Testis (tissue), 3 donors: ENCODE measurements around the gene WBP1. TPM values are rescaled to one million over a fixed set of nuclear protein-coding genes. Genes with fewer than 3 reads are reported as not detected.
A peak's percentile ranks its signal among the peaks of the same experiment; 100 is the strongest.
"Not testable (repeated sequence)": the region's sequence is repeated elsewhere in the genome, so short reads cannot be mapped to it uniquely, and the experiment has no call there.

Experiments used
- DNase-seq: peaks from one replicate; pipeline ENCODE4 v3.0.0-alpha.2; 2019
- H3K27ac ChIP-seq, 2 donors: fragments of 200-600 bp; sonication (generic); one replicate each; pipeline ENCODE4 v1.5.1; 2019
- H3K27me3 ChIP-seq: fragments of 200-600 bp; sonication (generic); one replicate; pipeline ENCODE4 v1.5.1; 2019
- H3K36me3 ChIP-seq: fragments of 200-600 bp; sonication (generic); one replicate; pipeline ENCODE4 v1.5.1; 2017; ENCODE audit warnings: low read depth; ENCODE audit errors: missing control alignments
- H3K4me1 ChIP-seq: fragments of 200-600 bp; sonication (generic); one replicate; pipeline ENCODE4 v1.5.1; 2019
- H3K4me3 ChIP-seq, 2 donors: fragments of 200-600 bp; sonication (generic); one replicate each; pipeline ENCODE4 v1.5.1; 2017 to 2019
- H3K9me3 ChIP-seq: fragments of 200-600 bp; sonication (generic); one replicate; pipeline ENCODE4 v1.5.1; 2017
- CTCF ChIP-seq, 3 experiments: fragments of 450-650 bp in 2 of 3; fragments of 200-600 bp in 1 of 3; sonication (generic) in 1 of 3; IDR thresholded peaks; one replicate each; pipeline ENCODE4 v1.5.1; 2016 to 2019; ENCODE audit warnings: antibody characterized with exemption in 3 of 3, mild to moderate bottlenecking in 2 of 3, moderate library complexity in 1 of 3
- POLR2A ChIP-seq: fragments of 450-650 bp; IDR thresholded peaks from one replicate; pipeline ENCODE4 v1.6.1; 2017; ENCODE audit warnings: antibody characterized with exemption, mild to moderate bottlenecking, moderate library complexity
- WGBS, 2 donors: methylation state at CpG; one replicate each; pipeline ENCODE4 v1.1.5; 2018; 5-methylcytosine and 5-hydroxymethylcytosine counted together
- intact Hi-C: fragments of 100-400 bp; cut with DNase I; formaldehyde crosslinking; loops from one replicate; pipeline ENCODE4 v1.15.1; 2023; ENCODE audit warnings: low total_unique reads
- polyA plus RNA-seq: library from polyadenylated mRNA; stranded (reverse); fragments of 350-450 nt; fragmentation: Illumina TruSeq; extraction: RNeasy Lipid Tissue Mini Kit (QIAGEN cat#74804); gene quantifications from one replicate; pipeline ENCODE4 v1.2.3, GENCODE V29; 2014; ENCODE audit warnings: low read depth, low replicate concordance; ENCODE audit not compliant: insufficient read depth
- total RNA-seq, 2 donors: library from RNA; depleted of rRNA; stranded (reverse); fragments of >200 nt; gene quantifications; one replicate each; pipeline ENCODE4 v1.2.3, GENCODE V29; 2016

WBP1 gene
- total and polyA plus RNA-seq, 3 donors from 2014 or later, result 73.8 to 84.3 (median 80.8) TPM

GRCh38 chr2:74474899-74475298 lies 16.7 kb downstream of the WBP1 start:
- Histone ChIP-seq H3K4me3 (no peak overlapping the region), H3K4me1 (peaks cover 12% of the 10 kb centered on the region), H3K9me3 (no peaks in the 10 kb centered on the region), H3K27ac (no peak overlapping the region), H3K36me3 (no peaks in the 10 kb centered on the region), H3K27me3 (no peaks in the 10 kb centered on the region)
- TF ChIP-seq CTCF (IDR thresholded peaks at IDR 0.05) (no peak), POLR2A (no peak)
- WGBS, 2 donors, result 73 to 86% methylated on average over 4 to 5 of the region's 5 CpGs
- intact Hi-C loops, result no loop called here
- no peak for DNase-seq

GRCh38 chr2:74481431-74481830 lies 23.2 kb downstream of the WBP1 start:
- H3K9me3 ChIP-seq, result no peaks in the 10 kb centered on the region
- intact Hi-C loops, result loop anchor here (10.0 kb wide), 1 partner anchor 103 kb away; no protein-coding TSS in a partner anchor

GRCh38 chr2:74481961-74482800 lies 23.9 kb downstream of the WBP1 start:
- H3K27me3 ChIP-seq, result no peaks in the 10 kb centered on the region
- TF ChIP-seq POLR2A (no peak), CTCF (IDR thresholded peaks at IDR 0.05) (no peak)
- peaks cover 20% of the 10 kb centered on the region for H3K4me1 ChIP-seq
- peak; percentile 36 for DNase-seq
- intact Hi-C loops, result loop anchor here (10.0 kb wide), 1 partner anchor 103 kb away; no protein-coding TSS in a partner anchor
- 1 to 2% methylated on average over 24 to 75 of the region's 80 CpGs for WGBS, 2 donors
- H3K4me3 ChIP-seq, result peak overlapping the region; percentile 87 to 90
- no peaks in the 10 kb centered on the region for H3K36me3 ChIP-seq
- no peaks in the 10 kb centered on the region for H3K9me3 ChIP-seq
- H3K27ac ChIP-seq, result peak overlapping the region; percentile 85 to 93

More at GRCh38 chr2:74481431-74481830, 23.2 kb downstream of the WBP1 start:
- no peak for TF ChIP-seq CTCF (IDR thresholded peaks at IDR 0.05)
- TF ChIP-seq POLR2A, result no peak
- DNase-seq, result no peak
- no peaks in the 10 kb centered on the region for H3K36me3 ChIP-seq
- peaks cover 20% of the 10 kb centered on the region for H3K4me1 ChIP-seq
- no peak overlapping the region for H3K27ac ChIP-seq
- H3K27me3 ChIP-seq, result no peaks in the 10 kb centered on the region
- WGBS, 2 donors, result 19 to 40% methylated on average over 3 of the region's 3 CpGs
- H3K4me3 ChIP-seq, result peak overlapping the region; percentile 87 to 90

GRCh38 chr2:74482801-74483674 lies 24.8 kb downstream of the WBP1 start, which contains the start of the genes CCDC142 and TTC31:
CCDC142 (minus strand) TSS chr2:74482998; CDS start chr2:74482837, 161 bp downstream.
TTC31 (plus strand) TSS chr2:74483081; CDS start chr2:74483096, 15 bp downstream.
- Histone ChIP-seq H3K36me3 (no peaks in the 10 kb centered on the region), H3K27ac (peak within 1 kb of the TSS; percentile 85 to 93)

GRCh38 chr2:74483675-74484164 lies 25.5 kb downstream of the WBP1 start:
- Histone ChIP-seq H3K4me3 (peak overlapping the region; percentile 87 to 90), H3K4me1 (peaks cover 20% of the 10 kb centered on the region)
- not testable (repeated sequence) for DNase-seq, H3K9me3 ChIP-seq, H3K27ac ChIP-seq, H3K36me3 ChIP-seq, H3K27me3 ChIP-seq
- intact Hi-C loops, result loop anchor here (10.0 kb wide), 1 partner anchor 101 kb away; no protein-coding TSS in a partner anchor
- 52 to 62% methylated on average over 19 of the region's 19 CpGs for WGBS, 2 donors

More at GRCh38 chr2:74482801-74483674, 24.8 kb downstream of the WBP1 start, which contains the start of the genes CCDC142 and TTC31:
- Histone ChIP-seq H3K4me1 (peaks cover 20% of the 10 kb centered on the region), H3K4me3 (peak within 1 kb of the TSS; percentile 87 to 90), H3K9me3 (no peaks in the 10 kb centered on the region), H3K27me3 (no peaks in the 10 kb centered on the region)
- peak; percentile 98 for DNase-seq
- WGBS, 2 donors, result 0% methylated on average over 45 to 50 of the region's 50 CpGs
- intact Hi-C loops, result loop anchor here (10.0 kb wide), 1 partner anchor 102 kb away; no protein-coding TSS in a partner anchor
- no peak for TF ChIP-seq POLR2A
- TF ChIP-seq CTCF (IDR thresholded peaks at IDR 0.05), result peak; percentile 69 to 88 (median 71)
